Ovary (tissue), 3 donors: ENCODE measurements around the gene CCNC.

ENCODE experiments used
- EP300 ChIP-seq: sonication (generic); formaldehyde crosslinking; IDR thresholded peaks from one replicate; pipeline ENCODE4 v1.6.1; 2017; ENCODE audit warnings: antibody characterized with exemption
- POLR2A ChIP-seq: fragments of 450-650 bp; IDR thresholded peaks from one replicate; pipeline ENCODE4 v1.6.1; 2017; ENCODE audit warnings: antibody characterized with exemption, mild to moderate bottlenecking, moderate library complexity
- TF ChIP-seq, protein P1 (sequence below), 3 donors: fragments of 450-650 bp in 2 of 3; fragments of 200-600 bp in 1 of 3; IDR thresholded peaks; one replicate each; pipeline versions ENCODE4 v1.5.1 to v1.8.0; 2016 to 2022; ENCODE audit warnings: antibody characterized with exemption in 3 of 3, mild to moderate bottlenecking in 1 of 3
- donor health status: DM: no; HTN: no; CAD: no.

DNA sequence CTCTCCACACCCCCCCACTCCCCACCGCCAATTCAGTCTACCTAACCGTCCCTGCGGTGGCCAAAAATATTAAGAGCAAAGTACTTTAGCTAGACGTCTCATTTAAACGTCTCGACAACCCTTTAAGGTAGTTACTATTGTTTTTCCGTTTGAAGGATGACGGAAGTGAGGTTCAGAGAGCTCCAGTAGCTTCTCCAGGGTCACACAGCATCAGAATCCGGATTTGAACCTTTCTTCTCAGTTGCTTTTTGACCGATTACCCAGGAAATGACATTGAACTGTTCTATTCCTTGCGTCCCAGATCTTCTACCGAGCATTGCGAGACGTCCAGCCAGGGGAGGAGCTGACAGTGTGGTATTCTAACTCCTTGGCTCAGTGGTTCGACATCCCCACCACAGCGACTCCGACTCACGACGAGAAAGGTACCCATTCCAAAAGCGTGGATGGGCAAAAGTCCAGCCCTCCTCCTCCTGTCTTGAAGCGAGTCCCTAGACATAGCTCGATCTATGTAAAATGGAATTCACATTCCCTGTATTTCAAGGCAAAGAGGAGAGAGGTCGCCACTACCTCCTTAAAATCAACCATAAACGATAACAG, 40.5 kb upstream of the CCNC start:
- TF ChIP-seq, protein P1, sequence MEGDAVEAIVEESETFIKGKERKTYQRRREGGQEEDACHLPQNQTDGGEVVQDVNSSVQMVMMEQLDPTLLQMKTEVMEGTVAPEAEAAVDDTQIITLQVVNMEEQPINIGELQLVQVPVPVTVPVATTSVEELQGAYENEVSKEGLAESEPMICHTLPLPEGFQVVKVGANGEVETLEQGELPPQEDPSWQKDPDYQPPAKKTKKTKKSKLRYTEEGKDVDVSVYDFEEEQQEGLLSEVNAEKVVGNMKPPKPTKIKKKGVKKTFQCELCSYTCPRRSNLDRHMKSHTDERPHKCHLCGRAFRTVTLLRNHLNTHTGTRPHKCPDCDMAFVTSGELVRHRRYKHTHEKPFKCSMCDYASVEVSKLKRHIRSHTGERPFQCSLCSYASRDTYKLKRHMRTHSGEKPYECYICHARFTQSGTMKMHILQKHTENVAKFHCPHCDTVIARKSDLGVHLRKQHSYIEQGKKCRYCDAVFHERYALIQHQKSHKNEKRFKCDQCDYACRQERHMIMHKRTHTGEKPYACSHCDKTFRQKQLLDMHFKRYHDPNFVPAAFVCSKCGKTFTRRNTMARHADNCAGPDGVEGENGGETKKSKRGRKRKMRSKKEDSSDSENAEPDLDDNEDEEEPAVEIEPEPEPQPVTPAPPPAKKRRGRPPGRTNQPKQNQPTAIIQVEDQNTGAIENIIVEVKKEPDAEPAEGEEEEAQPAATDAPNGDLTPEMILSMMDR (IDR thresholded peaks at IDR 0.05), result no peak
- no peak for TF ChIP-seq POLR2A
- TF ChIP-seq EP300, result no peak
